ENCODE measurements around the gene MS4A14. TPM values are rescaled to one million over a fixed set of nuclear protein-coding genes. Genes with fewer than 3 reads are reported as not detected.
"Not testable (repeated sequence)": the region's sequence is repeated elsewhere in the genome, so short reads cannot be mapped to it uniquely, and the experiment has no call there.

MS4A14 gene
- total RNA-seq, 1 experiment from 2014 or later: not detected

DNA sequence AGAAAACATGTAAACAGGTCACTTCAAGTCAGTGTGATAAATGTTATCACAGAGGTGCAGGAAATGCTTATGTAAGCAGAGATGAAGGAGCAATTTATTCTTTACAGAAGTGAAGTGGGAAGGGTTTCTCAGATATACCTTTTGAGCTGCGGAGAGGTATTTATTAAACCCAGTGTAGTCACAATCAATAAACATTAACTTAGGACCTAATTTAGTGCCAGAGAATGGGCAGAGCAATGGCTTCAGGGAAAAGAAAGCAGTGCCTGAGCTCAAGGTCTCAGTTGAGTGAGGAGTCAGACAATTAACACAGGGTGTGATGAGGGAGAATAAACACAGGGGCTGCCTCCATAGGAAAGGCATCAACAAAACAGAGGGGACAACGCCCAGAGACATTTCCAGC, 35.0 kb downstream of the MS4A14 start:
- peaks cover 16% of the 10 kb centered on the region for H3K27me3 ChIP-seq (replicated peaks; ENCODE audit: insufficient read depth, low read depth, low read length, poor library complexity)
- TF ChIP-seq EZH2 (IDR thresholded peaks at IDR 0.05; ENCODE audit: borderline replicate concordance, low read depth, low read length, poor library complexity, severe bottlenecking) (no peak), CTCF (conservative IDR thresholded peaks at IDR 0.05; ENCODE audit: low read depth, low read length) (no peak)
- H3K4me3 ChIP-seq (ENCODE audit: low read depth, low read length, poor library complexity, severe bottlenecking): no peak overlapping the region
- ChIA-PET POLR2A (ENCODE audit: low non-redundant PET) (no interaction called here), CTCF (no interaction called here)
- no peaks in the 10 kb centered on the region for H3K36me3 ChIP-seq (ENCODE audit: insufficient read depth, low read length, poor library complexity, severe bottlenecking)
- no peaks in the 10 kb centered on the region for H3K9me3 ChIP-seq (ENCODE audit: low read depth, low read length, poor library complexity, severe bottlenecking)
- no TSS peak for BruUV-seq (replicated peaks)
- DNase-seq (ENCODE audit: low spot score): no peak
- intact Hi-C loops (cut with micrococcal nuclease; ENCODE audit: unreplicated experiment): no loop called here
- no peak overlapping the region for H3K27ac ChIP-seq (ENCODE audit: low read depth, low read length, poor library complexity, severe bottlenecking)
- H3K4me1 ChIP-seq (ENCODE audit: insufficient read depth, low read length, poor library complexity, severe bottlenecking): no peaks in the 10 kb centered on the region

DNA sequence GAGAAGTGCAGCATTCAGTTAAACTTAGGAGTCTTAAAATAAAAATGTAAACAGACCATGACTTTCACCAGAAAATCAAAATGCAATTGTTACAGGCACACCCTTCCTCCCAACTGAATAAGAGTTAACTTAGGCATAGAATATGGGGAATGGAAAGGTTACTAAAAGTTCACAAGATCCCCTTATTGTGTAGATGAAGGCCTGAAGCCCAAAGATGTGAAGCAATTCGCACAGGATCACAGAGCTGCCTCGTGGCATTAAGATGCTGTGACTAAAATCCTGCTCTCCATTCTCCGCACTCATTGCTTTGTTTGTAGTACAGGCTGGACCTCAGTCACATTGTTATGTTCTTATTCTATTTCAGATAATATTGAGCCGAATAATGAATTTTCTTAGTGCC, 37.1 kb downstream of the MS4A14 start:
- H3K4me3 ChIP-seq (ENCODE audit: low read depth, low read length, poor library complexity, severe bottlenecking): no peak overlapping the region
- intact Hi-C loops (cut with micrococcal nuclease; ENCODE audit: unreplicated experiment): no loop called here
- ChIA-PET POLR2A (ENCODE audit: low non-redundant PET) (no interaction called here), CTCF (no interaction called here)
- DNase-seq (ENCODE audit: low spot score): no peak
- H3K36me3 ChIP-seq (ENCODE audit: insufficient read depth, low read length, poor library complexity, severe bottlenecking): no peaks in the 10 kb centered on the region
- H3K4me1 ChIP-seq (ENCODE audit: insufficient read depth, low read length, poor library complexity, severe bottlenecking): no peaks in the 10 kb centered on the region
- H3K27ac ChIP-seq (ENCODE audit: low read depth, low read length, poor library complexity, severe bottlenecking): no peak overlapping the region
- no peaks in the 10 kb centered on the region for H3K9me3 ChIP-seq (ENCODE audit: low read depth, low read length, poor library complexity, severe bottlenecking)
- TF ChIP-seq EZH2 (IDR thresholded peaks at IDR 0.05; ENCODE audit: borderline replicate concordance, low read depth, low read length, poor library complexity, severe bottlenecking): no peak
- TF ChIP-seq CTCF (conservative IDR thresholded peaks at IDR 0.05; ENCODE audit: low read depth, low read length): no peak
- H3K27me3 ChIP-seq (replicated peaks; ENCODE audit: insufficient read depth, low read depth, low read length, poor library complexity): peaks cover 16% of the 10 kb centered on the region
- no TSS peak for BruUV-seq (replicated peaks)

DNA sequence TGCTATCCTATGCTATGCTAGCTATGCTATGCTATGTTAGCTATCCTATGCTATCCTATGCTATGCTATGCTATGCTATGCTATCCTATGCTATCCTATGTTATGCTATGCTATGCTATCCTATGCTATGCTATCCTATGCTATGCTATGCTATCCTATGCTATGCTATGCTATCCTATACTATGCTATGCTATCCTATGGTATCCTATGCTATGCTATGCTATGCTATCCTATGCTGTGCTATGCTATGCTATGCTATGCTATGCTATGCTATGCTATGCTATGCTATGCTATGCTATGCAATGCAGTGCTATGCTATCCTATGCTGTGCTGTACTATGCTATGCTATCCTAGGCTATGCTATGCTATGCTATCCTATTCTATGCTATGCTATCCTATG, 50.8 kb downstream of the MS4A14 start:
- Histone ChIP-seq H3K4me1 (ENCODE audit: insufficient read depth, low read length, poor library complexity, severe bottlenecking) (no peaks in the 10 kb centered on the region), H3K27ac (ENCODE audit: low read depth, low read length, poor library complexity, severe bottlenecking) (no peak overlapping the region), H3K36me3 (ENCODE audit: insufficient read depth, low read length, poor library complexity, severe bottlenecking) (no peaks in the 10 kb centered on the region), H3K9me3 (ENCODE audit: low read depth, low read length, poor library complexity, severe bottlenecking) (no peaks in the 10 kb centered on the region), H3K4me3 (ENCODE audit: low read depth, low read length, poor library complexity, severe bottlenecking) (no peak overlapping the region), H3K27me3 (replicated peaks; ENCODE audit: insufficient read depth, low read depth, low read length, poor library complexity) (peaks cover 12% of the 10 kb centered on the region)
- CTCF ChIA-PET: no interaction called here
- BruUV-seq (replicated peaks): no TSS peak
- TF ChIP-seq EZH2 (IDR thresholded peaks at IDR 0.05; ENCODE audit: borderline replicate concordance, low read depth, low read length, poor library complexity, severe bottlenecking): no peak
- intact Hi-C loops (cut with micrococcal nuclease; ENCODE audit: unreplicated experiment): no loop called here
- POLR2A ChIA-PET (ENCODE audit: low non-redundant PET): no interaction called here
- DNase-seq (ENCODE audit: low spot score): no peak

- Histone ChIP-seq H3K4me1 (ENCODE audit: insufficient read depth, low read length, poor library complexity, severe bottlenecking) (no peaks in the 10 kb centered on the region), H3K4me3 (ENCODE audit: low read depth, low read length, poor library complexity, severe bottlenecking) (no peak overlapping the region), H3K27ac (ENCODE audit: low read depth, low read length, poor library complexity, severe bottlenecking) (no peak overlapping the region), H3K27me3 (replicated peaks; ENCODE audit: insufficient read depth, low read depth, low read length, poor library complexity) (peaks cover 12% of the 10 kb centered on the region), H3K36me3 (ENCODE audit: insufficient read depth, low read length, poor library complexity, severe bottlenecking) (no peaks in the 10 kb centered on the region), H3K9me3 (ENCODE audit: low read depth, low read length, poor library complexity, severe bottlenecking) (no peaks in the 10 kb centered on the region)
- intact Hi-C loops (cut with micrococcal nuclease; ENCODE audit: unreplicated experiment): no loop called here
- ChIA-PET CTCF (no interaction called here), POLR2A (ENCODE audit: low non-redundant PET) (interaction anchor here (0.8 kb wide), 1 partner anchor 28 kb away, joined by 3 read pairs; no protein-coding TSS in a partner anchor)
- no peak for DNase-seq (ENCODE audit: low spot score)
- TF ChIP-seq EZH2 (IDR thresholded peaks at IDR 0.05; ENCODE audit: borderline replicate concordance, low read depth, low read length, poor library complexity, severe bottlenecking): no peak
- no peak for TF ChIP-seq CTCF (conservative IDR thresholded peaks at IDR 0.05; ENCODE audit: low read depth, low read length)
- BruUV-seq (replicated peaks): no TSS peak
These were observed 51.6 kb downstream of the MS4A14 start for GRCh38 chr11:60447846-60448245.

GRCh38 chr11:60451185-60451584, 54.9 kb downstream of the MS4A14 start:
- CTCF ChIA-PET; H3K27ac ChIP-seq (ENCODE audit: low read depth, low read length, poor library complexity, severe bottlenecking); H3K36me3 ChIP-seq (ENCODE audit: insufficient read depth, low read length, poor library complexity, severe bottlenecking); BruUV-seq (replicated peaks); H3K4me3 ChIP-seq (ENCODE audit: low read depth, low read length, poor library complexity, severe bottlenecking); H3K9me3 ChIP-seq (ENCODE audit: low read depth, low read length, poor library complexity, severe bottlenecking); DNase-seq (ENCODE audit: low spot score); intact Hi-C loops (cut with micrococcal nuclease; ENCODE audit: unreplicated experiment); H3K4me1 ChIP-seq (ENCODE audit: insufficient read depth, low read length, poor library complexity, severe bottlenecking); H3K27me3 ChIP-seq (replicated peaks; ENCODE audit: insufficient read depth, low read depth, low read length, poor library complexity); POLR2A ChIA-PET (ENCODE audit: low non-redundant PET): not testable (repeated sequence)
